HepG2 (cell line): Measurements from ENCODE around the gene NOTUM. TPM values are rescaled to one million over a fixed set of nuclear protein-coding genes. Genes with fewer than 3 reads are reported as not detected.

Experiments used
- ATM ChIP-seq: fragments of 450-650 bp; IDR thresholded peaks from 2 replicates; pipeline ENCODE4 v1.7.1; 2017; ENCODE audit warnings: mild to moderate bottlenecking, borderline replicate concordance
- FIP1L1 ChIP-seq: fragments of 200-400 bp; formaldehyde crosslinking; IDR thresholded peaks from 2 replicates; pipeline ENCODE4 v1.6.1; 2018; ENCODE audit warnings: low read depth, mild to moderate bottlenecking, low read length, moderate library complexity, borderline replicate concordance; ENCODE audit not compliant: insufficient read depth
- HNF1B ChIP-seq: sonication (generic); formaldehyde crosslinking; IDR thresholded peaks from 2 replicates; pipeline ENCODE4 v1.5.1; 2020; ENCODE audit warnings: mild to moderate bottlenecking, moderate library complexity, missing genetic modification reagents
- HNRNPL ChIP-seq: fragments of 200-400 bp; formaldehyde crosslinking; IDR thresholded peaks from 2 replicates; pipeline ENCODE4 v1.6.1; 2017; ENCODE audit warnings: mild to moderate bottlenecking, low read depth, low read length
- PHF21A ChIP-seq: sonication (generic); formaldehyde crosslinking; IDR thresholded peaks from 2 replicates; pipeline ENCODE4 v1.5.0; 2020; ENCODE audit warnings: mild to moderate bottlenecking, missing genetic modification reagents
- PITX1 ChIP-seq: sonication (generic); formaldehyde crosslinking; IDR thresholded peaks from 2 replicates; pipeline ENCODE4 v1.5.1; 2020; ENCODE audit warnings: mild to moderate bottlenecking, missing genetic modification reagents
- REPIN1 ChIP-seq: sonication (generic); formaldehyde crosslinking; IDR thresholded peaks from 2 replicates; pipeline ENCODE4 v1.8.0; 2022; ENCODE audit warnings: missing genetic modification reagents, low read depth, mild to moderate bottlenecking, borderline replicate concordance
- SALL1 ChIP-seq: sonication (generic); formaldehyde crosslinking; IDR thresholded peaks from 2 replicates; pipeline ENCODE4 v1.8.0; 2022; ENCODE audit warnings: mild to moderate bottlenecking, missing genetic modification reagents
- SIN3A ChIP-seq: IDR thresholded peaks from 2 replicates; pipeline ENCODE4 v1.6.1; 2011; ENCODE audit warnings: low read depth, mild to moderate bottlenecking, control low read depth, low read length, borderline replicate concordance
- SP5 ChIP-seq: IDR thresholded peaks from 2 replicates; pipeline ENCODE4 v1.6.1; 2016; ENCODE audit warnings: low read depth, borderline replicate concordance
- TBX3 ChIP-seq: fragments of 450-650 bp; IDR thresholded peaks from 2 replicates; pipeline ENCODE4 v1.6.1; 2017; ENCODE audit warnings: antibody characterized with exemption, mild to moderate bottlenecking, inconsistent platforms, borderline replicate concordance
- TGIF2 ChIP-seq: IDR thresholded peaks from 2 replicates; pipeline ENCODE4 v1.6.1; 2016; ENCODE audit warnings: control low read depth, missing compliant biosample characterization
- WIZ ChIP-seq: sonication (generic); formaldehyde crosslinking; IDR thresholded peaks from 2 replicates; pipeline ENCODE4 v1.5.1; 2020; ENCODE audit warnings: mild to moderate bottlenecking, missing genetic modification reagents
- ZBTB2 ChIP-seq: sonication (generic); formaldehyde crosslinking; IDR thresholded peaks from 2 replicates; pipeline ENCODE4 v1.8.0; 2022; ENCODE audit warnings: low read depth, missing genetic modification reagents
- ZBTB7B ChIP-seq: sonication (generic); formaldehyde crosslinking; IDR thresholded peaks from 2 replicates; pipeline ENCODE4 v1.4.0; 2020; ENCODE audit warnings: missing genetic modification reagents
- ZFP41 ChIP-seq: sonication (generic); formaldehyde crosslinking; IDR thresholded peaks from 2 replicates; pipeline ENCODE4 v1.4.0; 2020; ENCODE audit warnings: mild to moderate bottlenecking, missing genetic modification reagents, borderline replicate concordance
- ZFY ChIP-seq: sonication (generic); formaldehyde crosslinking; IDR thresholded peaks from 2 replicates; pipeline ENCODE4 v1.4.0; 2020; ENCODE audit warnings: missing genetic modification reagents
- ZNF160 ChIP-seq: sonication (generic); formaldehyde crosslinking; IDR thresholded peaks from 2 replicates; pipeline ENCODE4 v1.8.0; 2022; ENCODE audit warnings: mild to moderate bottlenecking, inconsistent platforms, missing genetic modification reagents
- ZNF224 ChIP-seq: sonication (generic); formaldehyde crosslinking; IDR thresholded peaks from 2 replicates; pipeline ENCODE4 v1.5.0; 2020; ENCODE audit warnings: mild to moderate bottlenecking, missing genetic modification reagents
- ZNF33A ChIP-seq: sonication (generic); formaldehyde crosslinking; IDR thresholded peaks from 2 replicates; pipeline ENCODE4 v1.5.1; 2020; ENCODE audit warnings: missing genetic modification reagents, mild to moderate bottlenecking, moderate library complexity, borderline replicate concordance
- ZNF510 ChIP-seq: sonication (generic); formaldehyde crosslinking; IDR thresholded peaks from 2 replicates; pipeline ENCODE4 v1.4.0; 2020; ENCODE audit warnings: low read depth, mild to moderate bottlenecking, missing genetic modification reagents
- ZNF614 ChIP-seq: IDR thresholded peaks from 2 replicates; pipeline ENCODE4 v1.6.1; 2018; ENCODE audit warnings: missing biosample characterization, missing genetic modification reagents, inconsistent platforms, borderline replicate concordance
- ZNF761 ChIP-seq: sonication (generic); formaldehyde crosslinking; conservative IDR thresholded peaks from 2 replicates; pipeline ENCODE4 v1.4.0; 2020; ENCODE audit warnings: mild to moderate bottlenecking, missing genetic modification reagents
- ZNF777 ChIP-seq: sonication (generic); formaldehyde crosslinking; IDR thresholded peaks from 2 replicates; pipeline ENCODE4 v1.4.0; 2020; ENCODE audit warnings: missing genetic modification reagents
- polyA plus RNA-seq, 8 experiments: library from polyadenylated mRNA; depleted of rRNA in 3 of 8; stranded (reverse) in 7 of 8; unstranded in 1 of 8; fragments of >200 nt; fragmentation: Illumina TruSeq in 4 of 8; extraction: Trizol in 4 of 8; gene quantifications; 2 replicates each; pipeline versions ENCODE4 v1.2.1 to v1.2.3, GENCODE V29; 2011 to 2016; ENCODE audit warnings: low read depth in 4 of 8, missing spikeins in 1 of 8, mixed read lengths in 1 of 8; ENCODE audit not compliant: insufficient read depth in 1 of 8
- total RNA-seq, 5 experiments: library from RNA; depleted of rRNA; stranded (reverse); fragments of >200 nt; fragmentation: Illumina TruSeq; extraction: Trizol; gene quantifications; 2 replicates each; pipeline ENCODE4 v1.2.3, GENCODE V29; 2016; ENCODE audit warnings: low read depth in 1 of 5
- TF ChIP-seq, protein P1 (sequence below): IDR thresholded peaks from 2 replicates; pipeline ENCODE4 v1.6.1; 2012; ENCODE audit warnings: low read length, improper control_type of control experiment

Gene NOTUM
- total and polyA plus RNA-seq, 2 of the 13 experiments (the other 11 are each of a cell fraction or from before 2014, with no cell fraction given) = 150 to 160 TPM

- no peak for TF ChIP-seq WIZ (CRISPR knock-in tag)
- no peak for TF ChIP-seq ZNF614
- no peak for TF ChIP-seq TBX3
- no peak for TF ChIP-seq PHF21A (CRISPR knock-in tag)
- TF ChIP-seq ZBTB7B (CRISPR knock-in tag) = no peak
- TF ChIP-seq TGIF2 (CRISPR knock-in tag) = no peak
- TF ChIP-seq ZNF510 (CRISPR knock-in tag) = 0 out of 2 replicates have a peak, but pooled peaks have one; percentile 65
- TF ChIP-seq ATM = peak; percentile 32; the same call in 1 of the 2 replicates
- TF ChIP-seq SALL1 (CRISPR knock-in tag) = peak; percentile 23; the same call in 1 of the 2 replicates
- no peak for TF ChIP-seq ZNF160
- TF ChIP-seq ZNF777 (CRISPR knock-in tag) = no peak
- TF ChIP-seq FIP1L1 = no peak
- TF ChIP-seq ZNF761 (CRISPR knock-in tag) = no peak
- TF ChIP-seq SP5 (CRISPR knock-in tag) = 0 out of 2 replicates have a peak, but pooled peaks have one; percentile 21
- TF ChIP-seq ZFY (CRISPR knock-in tag) = no peak
- TF ChIP-seq PITX1 (CRISPR knock-in tag) = 0 out of 2 replicates have a peak, but pooled peaks have one; percentile 30
- TF ChIP-seq ZNF224 = no peak
- TF ChIP-seq HNF1B (CRISPR knock-in tag) = no peak
- no peak for TF ChIP-seq REPIN1 (CRISPR knock-in tag)
- no peak for TF ChIP-seq ZNF33A (CRISPR knock-in tag)
- TF ChIP-seq, protein P1, sequence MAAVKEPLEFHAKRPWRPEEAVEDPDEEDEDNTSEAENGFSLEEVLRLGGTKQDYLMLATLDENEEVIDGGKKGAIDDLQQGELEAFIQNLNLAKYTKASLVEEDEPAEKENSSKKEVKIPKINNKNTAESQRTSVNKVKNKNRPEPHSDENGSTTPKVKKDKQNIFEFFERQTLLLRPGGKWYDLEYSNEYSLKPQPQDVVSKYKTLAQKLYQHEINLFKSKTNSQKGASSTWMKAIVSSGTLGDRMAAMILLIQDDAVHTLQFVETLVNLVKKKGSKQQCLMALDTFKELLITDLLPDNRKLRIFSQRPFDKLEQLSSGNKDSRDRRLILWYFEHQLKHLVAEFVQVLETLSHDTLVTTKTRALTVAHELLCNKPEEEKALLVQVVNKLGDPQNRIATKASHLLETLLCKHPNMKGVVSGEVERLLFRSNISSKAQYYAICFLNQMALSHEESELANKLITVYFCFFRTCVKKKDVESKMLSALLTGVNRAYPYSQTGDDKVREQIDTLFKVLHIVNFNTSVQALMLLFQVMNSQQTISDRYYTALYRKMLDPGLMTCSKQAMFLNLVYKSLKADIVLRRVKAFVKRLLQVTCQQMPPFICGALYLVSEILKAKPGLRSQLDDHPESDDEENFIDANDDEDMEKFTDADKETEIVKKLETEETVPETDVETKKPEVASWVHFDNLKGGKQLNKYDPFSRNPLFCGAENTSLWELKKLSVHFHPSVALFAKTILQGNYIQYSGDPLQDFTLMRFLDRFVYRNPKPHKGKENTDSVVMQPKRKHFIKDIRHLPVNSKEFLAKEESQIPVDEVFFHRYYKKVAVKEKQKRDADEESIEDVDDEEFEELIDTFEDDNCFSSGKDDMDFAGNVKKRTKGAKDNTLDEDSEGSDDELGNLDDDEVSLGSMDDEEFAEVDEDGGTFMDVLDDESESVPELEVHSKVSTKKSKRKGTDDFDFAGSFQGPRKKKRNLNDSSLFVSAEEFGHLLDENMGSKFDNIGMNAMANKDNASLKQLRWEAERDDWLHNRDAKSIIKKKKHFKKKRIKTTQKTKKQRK = no peak
- TF ChIP-seq SIN3A = no peak
- no peak for TF ChIP-seq ZBTB2 (CRISPR knock-in tag)
- TF ChIP-seq HNRNPL = no peak
- no peak for TF ChIP-seq ZFP41 (CRISPR knock-in tag)
Observed at GRCh38 chr17:81916234-81917001, 44.6 kb downstream of the NOTUM start (continued).
